Cardiac muscle cell (in vitro differentiated cells and primary cell): ENCODE data around the gene SLC39A11. TPM values are rescaled to one million over a fixed set of nuclear protein-coding genes. Genes with fewer than 3 reads are reported as not detected.

Source experiments
- DNase-seq, 2 donors: peaks; one replicate each; pipeline versions ENCODE4 v3.0.0 to v3.0.0-alpha.2; 2010 to 2017; ENCODE audit warnings: low read depth in 1 of 2, low spot score in 1 of 2
- H3K27ac ChIP-seq: fragments of 200-600 bp; sonication (generic); 2 replicates; pipeline ENCODE4 v1.5.1; 2016
- H3K27me3 ChIP-seq: fragments of 200-600 bp; sonication (generic); 2 replicates; pipeline ENCODE4 v1.6.0; 2016; ENCODE audit warnings: control low read depth
- H3K36me3 ChIP-seq: fragments of 200-600 bp; sonication (generic); 2 replicates; pipeline ENCODE4 v1.5.1; 2016; ENCODE audit warnings: control low read depth
- H3K4me1 ChIP-seq: fragments of 200-600 bp; sonication (generic); 2 replicates; pipeline ENCODE4 v1.8.1; 2017; ENCODE audit warnings: low read depth, mild to moderate bottlenecking, mixed run types
- H3K4me3 ChIP-seq: fragments of 200-600 bp; sonication (generic); 2 replicates; pipeline ENCODE4 v1.5.1; 2016; ENCODE audit warnings: mild to moderate bottlenecking
- H3K9me3 ChIP-seq: fragments of 200-600 bp; sonication (generic); 2 replicates; pipeline ENCODE4 v1.5.1; 2017; ENCODE audit warnings: low read depth, mild to moderate bottlenecking, control low read depth
- CTCF ChIP-seq: IDR thresholded peaks from 2 replicates; pipeline ENCODE4 v1.5.1; 2012; ENCODE audit warnings: low read depth, mild to moderate bottlenecking, low read length
- polyA plus RNA-seq: library from polyadenylated mRNA; unstranded; fragments of >200 nt; fragmentation: Nextera tagmentation; extraction: Ambion mirVana; gene quantifications from 2 replicates; pipeline ENCODE4 v1.2.1, GENCODE V29; 2016
- total RNA-seq: library from RNA; depleted of rRNA; stranded (reverse); fragments of >200 nt; gene quantifications from 2 replicates; pipeline ENCODE4 v1.2.3, GENCODE V29; 2016

SLC39A11 gene
- total and polyA plus RNA-seq, 2 experiments from 2014 or later, result 5.9 to 11.7 TPM

GRCh38 chr17:73091770-73092522 lies 542 bp downstream of the SLC39A11 start:
- Histone ChIP-seq H3K4me3 (peak overlapping the region; percentile 50), H3K9me3 (no peaks in the 10 kb centered on the region), H3K27me3 (no peaks in the 10 kb centered on the region), H3K27ac (no peak overlapping the region), H3K4me1 (no peaks in the 10 kb centered on the region), H3K36me3 (no peaks in the 10 kb centered on the region)
- DNase-seq, result peak; percentile 35 to 44
- TF ChIP-seq CTCF, result no peak

- H3K36me3 ChIP-seq, result no peaks in the 10 kb centered on the region
- no peaks in the 10 kb centered on the region for H3K27me3 ChIP-seq
- no peaks in the 10 kb centered on the region for H3K9me3 ChIP-seq
- H3K4me3 ChIP-seq, result no peak overlapping the region
- no peaks in the 10 kb centered on the region for H3K4me1 ChIP-seq
- no peak for DNase-seq
- H3K27ac ChIP-seq, result no peak overlapping the region
- no peak for TF ChIP-seq CTCF
Observed at GRCh38 chr17:73091410-73091769, 1.1 kb downstream of the SLC39A11 start.

- no peaks in the 10 kb centered on the region for H3K36me3 ChIP-seq
- TF ChIP-seq CTCF, result no peak
- no peaks in the 10 kb centered on the region for H3K9me3 ChIP-seq
- H3K4me1 ChIP-seq, result no peaks in the 10 kb centered on the region
- no peak overlapping the region for H3K27ac ChIP-seq
- H3K27me3 ChIP-seq, result no peaks in the 10 kb centered on the region
- DNase-seq, result no peak
- no peak overlapping the region for H3K4me3 ChIP-seq
Observed at GRCh38 chr17:73090396-73091202, 1.9 kb downstream of the SLC39A11 start.

GRCh38 chr17:73089322-73090317 lies 2.9 kb downstream of the SLC39A11 start:
- no peak for DNase-seq
- no peaks in the 10 kb centered on the region for H3K27me3 ChIP-seq
- H3K27ac ChIP-seq, result no peak overlapping the region
- H3K4me1 ChIP-seq, result no peaks in the 10 kb centered on the region
- no peaks in the 10 kb centered on the region for H3K36me3 ChIP-seq
- no peak for TF ChIP-seq CTCF
- H3K9me3 ChIP-seq, result no peaks in the 10 kb centered on the region
- no peak overlapping the region for H3K4me3 ChIP-seq

- Histone ChIP-seq H3K4me3 (no peak overlapping the region), H3K4me1 (no peaks in the 10 kb centered on the region), H3K9me3 (no peaks in the 10 kb centered on the region), H3K36me3 (no peaks in the 10 kb centered on the region), H3K27me3 (no peaks in the 10 kb centered on the region), H3K27ac (no peak overlapping the region)
- DNase-seq, result no peak
- TF ChIP-seq CTCF, result no peak
Observed at GRCh38 chr17:73088561-73088960, 3.9 kb downstream of the SLC39A11 start.
